Activated CD4-positive, alpha-beta T cell treated with anti-CD3 and anti-CD28 coated beads, Interleukin-2, amount 50 U/mL, for 24 hours (primary cell): ENCODE data around the gene TIAM2.
A peak's percentile ranks its signal among the peaks of the same experiment; 100 is the strongest.

Experiments
- DNase-seq, 2 donors: peaks; one replicate each; pipeline ENCODE4 v3.0.0-alpha.2; 2020; ENCODE audit warnings: low read depth in 1 of 2, low spot score in 1 of 2

Gene TIAM2

DNA sequence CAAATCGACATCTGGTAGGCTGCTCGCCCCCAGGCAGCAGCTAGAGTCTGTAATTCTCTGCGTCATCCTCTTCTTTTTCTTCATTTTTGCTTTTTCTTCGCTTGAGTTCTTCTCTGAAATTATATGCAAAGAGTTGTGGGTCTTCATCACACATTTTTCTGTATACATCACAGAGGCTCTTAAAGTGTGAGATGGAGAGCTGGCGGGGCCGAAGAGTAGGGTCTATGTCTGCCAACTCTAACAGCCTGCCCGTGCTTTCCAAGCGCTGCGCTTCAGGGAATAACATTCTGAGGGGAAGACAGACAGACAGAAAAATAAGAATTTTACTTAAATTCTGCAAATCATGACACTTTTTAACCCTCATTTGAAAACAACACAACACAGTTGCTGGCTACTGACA, 262.7 kb downstream of the TIAM2 start:
- DNase-seq = no peak

- DNase-seq = no peak
These were observed 264.1 kb downstream of the TIAM2 start for GRCh38 chr6:155259204-155259603.

DNA sequence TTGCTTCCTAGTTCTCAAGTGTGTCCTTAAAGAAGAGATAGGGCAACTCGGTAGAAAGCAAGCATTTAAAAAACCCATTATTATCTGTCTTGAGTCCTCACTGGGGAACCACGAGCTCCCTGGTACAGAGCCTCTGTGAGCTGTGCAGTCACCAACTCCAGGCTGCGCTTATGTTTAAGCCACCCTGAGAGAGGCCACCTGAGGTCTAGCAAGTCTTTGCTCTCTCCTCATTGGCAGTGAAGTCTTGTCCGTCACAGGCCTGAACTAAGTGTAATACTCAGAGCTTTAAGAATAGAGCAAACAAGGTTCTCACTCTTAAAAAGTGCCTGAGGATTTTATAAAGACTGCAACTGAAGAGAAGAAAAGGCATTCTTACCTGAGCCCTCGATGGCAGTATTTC, 264.8 kb downstream of the TIAM2 start:
- DNase-seq = no peak

GRCh38 chr6:155260686-155261085, 265.6 kb downstream of the TIAM2 start:
- no peak for DNase-seq

DNA sequence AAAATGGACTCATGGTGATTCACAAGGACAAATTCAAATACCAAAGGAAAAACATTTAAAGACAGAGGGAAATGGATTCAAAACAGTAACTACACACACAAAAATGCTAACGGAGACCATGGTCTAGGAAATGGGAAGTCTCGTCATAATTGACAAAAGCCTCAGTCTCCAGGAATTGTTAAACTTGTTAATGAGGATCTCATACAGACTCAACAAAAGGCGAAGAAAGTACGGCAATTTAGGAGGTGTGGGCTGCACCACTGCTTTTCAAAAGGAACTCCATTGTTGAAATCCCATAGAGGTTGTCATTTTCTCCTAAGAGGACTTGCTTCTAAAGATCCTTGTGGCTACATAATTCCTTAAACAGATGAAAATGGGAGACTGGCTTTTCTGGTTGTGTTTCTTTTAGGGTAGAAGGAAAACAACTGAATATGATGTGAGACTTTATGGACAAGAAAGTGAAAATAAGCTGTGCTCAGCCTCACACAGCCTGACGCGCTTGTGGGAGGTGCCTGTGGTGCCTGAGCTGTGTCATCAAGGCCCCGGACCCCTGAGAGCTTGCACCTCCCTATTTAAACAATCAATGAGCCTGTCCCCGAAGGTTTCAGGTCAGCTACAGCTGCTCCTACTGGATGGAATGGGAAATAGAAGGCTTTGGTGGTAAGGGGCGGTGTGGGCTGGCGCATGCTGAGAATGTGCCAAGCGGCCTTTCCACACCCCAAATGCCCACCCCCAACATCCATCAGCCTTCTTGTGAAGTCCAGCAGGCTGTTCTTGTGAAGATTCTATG, 266.2 kb downstream of the TIAM2 start:
- DNase-seq = no peak

DNA sequence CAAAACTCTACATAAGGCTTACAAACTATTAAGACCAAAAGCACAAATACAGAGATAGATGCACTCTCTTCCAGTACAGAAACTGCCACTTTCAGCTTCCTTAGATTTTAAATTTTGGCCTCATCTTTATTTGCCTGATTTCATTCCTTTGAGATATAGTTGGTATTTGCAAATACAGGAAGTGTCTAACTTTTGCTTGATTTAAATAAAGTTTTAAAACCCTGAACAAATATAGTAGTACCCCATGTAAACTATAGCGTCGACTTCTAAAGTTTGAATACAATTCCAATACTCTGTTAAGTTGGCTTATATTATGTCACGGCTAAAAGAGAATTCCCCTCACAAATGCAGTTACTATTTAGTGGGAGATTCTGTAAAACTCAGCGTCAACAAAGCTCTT, 267.5 kb downstream of the TIAM2 start:
- no peak for DNase-seq

- no peak for DNase-seq
These were observed 268.4 kb downstream of the TIAM2 start, which contains the start of gene CLDN20 for GRCh38 chr6:155263373-155264063. TSS of gene CLDN20 (plus strand) at chr6:155264013. CDS start at chr6:155275720, 11,707 bp downstream.

DNA sequence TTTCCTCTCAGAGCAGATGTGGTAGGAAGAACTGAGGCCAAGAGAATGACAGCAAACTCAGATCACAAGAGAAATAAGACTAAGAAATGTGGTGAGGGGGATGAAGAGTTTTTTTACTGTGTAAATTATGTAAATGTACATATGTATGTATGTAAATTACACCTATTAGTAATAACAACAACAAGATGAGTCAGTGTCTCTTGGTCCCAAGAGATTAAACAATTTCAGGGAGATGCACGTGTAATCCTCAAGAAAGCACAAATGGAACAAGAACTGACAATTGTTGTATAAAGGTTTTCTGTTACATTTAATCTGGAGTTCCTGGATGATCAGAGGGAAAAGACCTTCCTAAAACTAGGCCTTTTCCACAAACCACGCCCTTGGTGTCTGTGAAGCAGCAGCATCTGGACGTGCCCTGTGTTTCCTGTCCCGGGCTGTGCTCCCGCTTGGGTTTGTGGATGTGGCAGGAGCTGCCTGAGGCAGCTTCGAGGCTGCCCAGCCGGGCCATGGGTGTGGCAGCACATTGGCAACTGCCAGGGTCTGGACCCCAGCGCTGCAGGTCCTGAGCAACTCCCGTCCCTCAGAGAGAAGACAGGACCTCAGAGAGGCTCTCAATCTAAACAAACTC, 269.7 kb downstream of the TIAM2 start:
- DNase-seq = no peak

- no peak for DNase-seq
These were observed 270.9 kb downstream of the TIAM2 start for GRCh38 chr6:155265843-155266535.

DNA sequence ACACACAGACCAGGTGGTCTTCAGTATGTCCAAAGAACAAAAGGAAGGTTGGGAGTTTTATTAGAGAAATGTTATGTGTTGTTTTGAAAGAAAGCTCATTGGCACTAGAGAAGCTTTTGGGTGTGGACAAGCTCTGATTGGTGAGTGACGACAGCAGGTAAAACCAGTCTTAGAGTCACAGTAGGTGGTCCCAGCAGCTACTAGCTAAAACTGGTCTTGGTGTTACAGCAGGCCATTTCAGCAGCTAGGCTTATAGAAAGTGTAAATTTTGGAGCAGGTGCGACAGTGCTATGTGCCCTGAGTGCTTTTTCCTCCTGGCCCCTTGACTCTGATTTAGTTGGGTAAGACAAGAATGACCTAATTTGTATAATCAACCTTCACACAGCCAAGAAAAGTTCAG, 272.3 kb downstream of the TIAM2 start:
- DNase-seq = no peak

GRCh38 chr6:155268088-155268867, 273.2 kb downstream of the TIAM2 start:
- peak in 1 of 2 donors; percentile 4 for DNase-seq

- no peak for DNase-seq
These were observed 274.6 kb downstream of the TIAM2 start for GRCh38 chr6:155269765-155270164.

DNA sequence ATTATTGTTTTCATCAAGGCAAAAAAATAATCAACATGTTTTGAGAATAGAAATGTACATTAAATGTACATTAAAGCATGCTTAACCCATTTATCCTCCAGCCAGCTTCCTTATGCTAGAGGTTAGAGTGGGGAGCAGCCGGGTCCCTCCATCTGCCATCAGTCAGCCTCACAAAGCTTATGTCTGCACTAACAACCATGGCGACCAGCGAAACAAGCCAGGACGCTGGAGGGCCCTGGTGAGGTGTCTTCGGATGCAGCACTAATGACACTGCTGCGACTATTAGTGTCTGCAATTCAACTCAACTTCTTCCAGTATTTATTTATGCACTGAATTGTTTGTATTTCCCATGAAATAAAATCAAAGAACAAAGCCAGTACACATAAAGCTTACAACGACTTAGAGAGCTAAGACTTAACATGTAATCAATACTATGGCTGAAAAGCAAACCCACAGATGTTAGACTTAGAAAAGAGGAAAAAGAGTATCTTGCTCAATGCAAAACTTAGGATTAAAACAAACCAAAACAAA, 275.5 kb downstream of the TIAM2 start:
- no peak for DNase-seq

DNA sequence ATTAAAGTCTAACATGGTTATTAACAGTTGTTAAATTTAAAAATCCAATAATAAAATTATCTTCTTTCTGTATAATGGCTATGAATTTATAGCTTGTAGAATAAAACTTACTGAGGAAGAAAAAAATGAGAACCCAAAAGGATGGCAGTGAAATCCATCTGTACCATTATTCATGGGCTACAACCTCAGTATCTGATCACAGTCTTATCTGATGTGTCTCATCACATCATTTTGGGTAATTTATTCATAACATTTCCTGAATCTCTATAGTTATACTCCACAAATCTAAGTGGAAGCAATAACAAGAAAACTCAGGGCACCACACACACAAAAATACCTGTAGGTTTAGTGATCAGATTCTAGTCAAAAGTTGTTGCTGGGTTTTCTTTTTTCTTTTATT, 276.0 kb downstream of the TIAM2 start:
- DNase-seq = no peak

DNA sequence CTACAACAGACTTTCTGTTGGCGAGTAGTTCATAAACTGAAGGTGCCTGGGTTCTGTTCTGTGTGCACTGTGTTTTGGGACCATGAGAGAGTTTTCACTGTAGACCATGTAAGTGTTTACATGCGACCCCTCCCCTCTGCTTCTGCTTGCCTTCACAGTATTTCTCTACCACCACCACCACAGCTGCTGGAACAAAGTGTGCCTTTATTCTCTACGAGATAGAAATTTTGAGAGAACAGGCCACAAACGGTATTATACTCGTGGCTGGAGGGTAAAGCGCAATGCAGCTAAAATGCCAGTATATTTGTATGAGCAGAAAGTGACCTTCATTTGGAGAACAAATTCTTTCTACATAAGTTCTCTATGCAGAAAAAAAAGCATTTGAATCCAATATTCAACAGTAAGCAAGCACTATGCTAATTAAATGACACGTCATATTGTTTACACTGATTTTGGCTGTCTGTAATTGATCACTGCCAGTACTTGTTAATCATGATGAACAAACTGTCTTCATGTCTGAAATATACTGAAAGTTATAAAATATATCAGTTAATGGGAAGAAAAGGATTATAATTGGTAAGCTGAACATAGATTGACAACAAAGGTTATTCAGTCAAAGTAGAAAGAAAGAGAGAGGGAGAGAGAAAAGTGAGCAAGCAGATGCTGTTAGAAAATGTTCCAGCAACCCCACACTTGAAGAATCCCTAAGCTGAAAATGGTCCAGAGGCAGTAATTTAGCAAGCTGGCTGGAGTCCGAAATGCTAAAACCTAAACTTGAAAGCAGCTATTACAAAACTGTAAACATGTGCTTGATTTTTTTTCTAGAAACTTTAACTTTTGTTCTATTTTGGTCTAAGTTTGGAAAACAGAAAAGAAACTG, 277.5 kb downstream of the TIAM2 start:
- no peak for DNase-seq

GRCh38 chr6:155273431-155273830, 278.3 kb downstream of the TIAM2 start:
- DNase-seq = no peak

- DNase-seq = no peak
These were observed 279.0 kb downstream of the TIAM2 start for GRCh38 chr6:155274106-155274505.

GRCh38 chr6:155274533-155274932, 279.4 kb downstream of the TIAM2 start:
- no peak for DNase-seq

DNA sequence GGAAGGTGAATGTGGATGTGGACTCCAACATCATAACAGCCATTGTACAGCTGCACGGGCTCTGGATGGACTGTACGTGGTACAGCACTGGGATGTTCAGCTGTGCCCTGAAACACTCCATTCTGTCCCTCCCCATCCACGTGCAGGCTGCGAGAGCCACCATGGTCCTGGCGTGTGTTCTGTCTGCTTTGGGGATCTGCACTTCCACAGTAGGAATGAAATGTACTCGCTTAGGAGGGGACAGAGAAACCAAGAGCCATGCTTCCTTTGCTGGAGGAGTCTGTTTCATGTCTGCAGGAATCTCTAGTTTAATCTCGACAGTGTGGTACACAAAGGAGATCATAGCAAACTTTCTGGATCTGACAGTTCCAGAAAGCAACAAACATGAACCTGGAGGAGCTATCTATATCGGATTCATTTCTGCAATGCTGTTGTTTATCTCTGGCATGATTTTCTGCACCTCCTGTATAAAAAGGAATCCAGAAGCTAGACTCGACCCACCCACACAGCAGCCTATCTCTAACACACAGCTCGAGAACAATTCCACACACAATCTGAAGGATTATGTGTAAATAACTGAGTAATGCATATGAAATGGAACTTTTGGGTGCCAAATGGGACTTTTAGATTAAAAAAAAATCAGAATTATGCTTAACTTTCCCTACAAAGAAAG, 280.8 kb downstream of the TIAM2 start:
- no peak for DNase-seq
